Measurements from ENCODE around the gene ZNF277. TPM values are rescaled to one million over a fixed set of nuclear protein-coding genes. Genes with fewer than 3 reads are reported as not detected.
"Not testable (repeated sequence)": the region's sequence is repeated elsewhere in the genome, so short reads cannot be mapped to it uniquely, and the experiment has no call there.

Gene ZNF277
- polyA plus RNA-seq, 1 donor (not counting 4 experiments of a cell fraction or from before 2014, with no cell fraction given) = 20.2 TPM

DNA sequence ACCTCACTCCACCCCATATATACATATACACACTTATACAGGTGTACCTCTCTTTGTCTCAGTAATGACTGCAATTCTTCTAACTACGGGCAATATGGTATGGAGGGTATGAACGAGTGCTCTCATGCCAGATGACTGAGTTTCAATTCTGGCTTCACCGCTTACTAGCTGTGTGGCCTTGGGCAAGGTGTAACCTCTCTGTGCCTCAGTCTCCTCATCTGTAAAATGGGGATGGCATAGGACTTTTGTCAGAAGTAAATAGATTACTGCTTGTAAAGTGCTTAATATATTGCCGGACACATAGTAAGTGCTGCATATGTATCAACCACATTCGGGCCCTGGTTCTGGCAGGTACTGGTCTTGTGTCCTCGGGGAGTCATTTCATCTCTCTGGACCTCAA lies 183.7 kb downstream of the ZNF277 start:
- Histone ChIP-seq H3K9me1 (ENCODE audit: control insufficient read depth, extremely low read depth, insufficient read depth, low read length) (no peaks in the 10 kb centered on the region), H3K4me3 (ENCODE audit: control insufficient read depth in 2 of 3, extremely low read depth in 1 of 3, insufficient read depth in 2 of 3, low read depth in 1 of 3, low read length in 3 of 3) (no peak overlapping the region), H3K4me1 (ENCODE audit: control insufficient read depth, extremely low read depth, insufficient read depth, low read length) (peaks cover 7% of the 10 kb centered on the region), H3K27me3 (ENCODE audit: control insufficient read depth, extremely low read depth, insufficient read depth, low read length) (no peaks in the 10 kb centered on the region), H3K9ac (ENCODE audit: control insufficient read depth, extremely low read depth, insufficient read depth, low read length) (no peak overlapping the region), H4K20me1 (ENCODE audit: control insufficient read depth, extremely low read depth, insufficient read depth, low read length) (no peaks in the 10 kb centered on the region), H3K79me2 (ENCODE audit: control insufficient read depth, insufficient read depth, low read length) (no peaks in the 10 kb centered on the region), H3K4me2 (ENCODE audit: control insufficient read depth, extremely low read depth, insufficient read depth, low read depth, low read length) (no peak overlapping the region), H3K9me3 (ENCODE audit: control insufficient read depth, low read depth, low read length) (no peaks in the 10 kb centered on the region), H2AFZ (ENCODE audit: control insufficient read depth, low read length) (no peak overlapping the region), H3K27ac (ENCODE audit: control insufficient read depth, insufficient read depth, low read length) (no peak overlapping the region), H3K36me3 (ENCODE audit: control insufficient read depth in 2 of 2, extremely low read depth in 1 of 2, insufficient read depth in 2 of 2, low read length in 2 of 2) (no peaks in the 10 kb centered on the region)
- DNase-seq (ENCODE audit: low read depth, low spot score) (no peak), FAIRE-seq (no peak)
- TF ChIP-seq, protein P1, sequence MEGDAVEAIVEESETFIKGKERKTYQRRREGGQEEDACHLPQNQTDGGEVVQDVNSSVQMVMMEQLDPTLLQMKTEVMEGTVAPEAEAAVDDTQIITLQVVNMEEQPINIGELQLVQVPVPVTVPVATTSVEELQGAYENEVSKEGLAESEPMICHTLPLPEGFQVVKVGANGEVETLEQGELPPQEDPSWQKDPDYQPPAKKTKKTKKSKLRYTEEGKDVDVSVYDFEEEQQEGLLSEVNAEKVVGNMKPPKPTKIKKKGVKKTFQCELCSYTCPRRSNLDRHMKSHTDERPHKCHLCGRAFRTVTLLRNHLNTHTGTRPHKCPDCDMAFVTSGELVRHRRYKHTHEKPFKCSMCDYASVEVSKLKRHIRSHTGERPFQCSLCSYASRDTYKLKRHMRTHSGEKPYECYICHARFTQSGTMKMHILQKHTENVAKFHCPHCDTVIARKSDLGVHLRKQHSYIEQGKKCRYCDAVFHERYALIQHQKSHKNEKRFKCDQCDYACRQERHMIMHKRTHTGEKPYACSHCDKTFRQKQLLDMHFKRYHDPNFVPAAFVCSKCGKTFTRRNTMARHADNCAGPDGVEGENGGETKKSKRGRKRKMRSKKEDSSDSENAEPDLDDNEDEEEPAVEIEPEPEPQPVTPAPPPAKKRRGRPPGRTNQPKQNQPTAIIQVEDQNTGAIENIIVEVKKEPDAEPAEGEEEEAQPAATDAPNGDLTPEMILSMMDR (optimal IDR thresholded peaks at IDR 0.05 in 1 of 3, IDR thresholded peaks at IDR 0.05 in 1 of 3, conservative IDR thresholded peaks at IDR 0.05 in 1 of 3; ENCODE audit: extremely low read depth in 1 of 3, insufficient read depth in 2 of 3, low read length in 3 of 3) = no peak
- TF ChIP-seq EZH2 (IDR thresholded peaks at IDR 0.05; ENCODE audit: low read length) = no peak
- dilution Hi-C loops (cut with MboI; ENCODE audit: extremely low pct_ligation_motif_present, low sequenced_read_pairs) = no loop called here

DNA sequence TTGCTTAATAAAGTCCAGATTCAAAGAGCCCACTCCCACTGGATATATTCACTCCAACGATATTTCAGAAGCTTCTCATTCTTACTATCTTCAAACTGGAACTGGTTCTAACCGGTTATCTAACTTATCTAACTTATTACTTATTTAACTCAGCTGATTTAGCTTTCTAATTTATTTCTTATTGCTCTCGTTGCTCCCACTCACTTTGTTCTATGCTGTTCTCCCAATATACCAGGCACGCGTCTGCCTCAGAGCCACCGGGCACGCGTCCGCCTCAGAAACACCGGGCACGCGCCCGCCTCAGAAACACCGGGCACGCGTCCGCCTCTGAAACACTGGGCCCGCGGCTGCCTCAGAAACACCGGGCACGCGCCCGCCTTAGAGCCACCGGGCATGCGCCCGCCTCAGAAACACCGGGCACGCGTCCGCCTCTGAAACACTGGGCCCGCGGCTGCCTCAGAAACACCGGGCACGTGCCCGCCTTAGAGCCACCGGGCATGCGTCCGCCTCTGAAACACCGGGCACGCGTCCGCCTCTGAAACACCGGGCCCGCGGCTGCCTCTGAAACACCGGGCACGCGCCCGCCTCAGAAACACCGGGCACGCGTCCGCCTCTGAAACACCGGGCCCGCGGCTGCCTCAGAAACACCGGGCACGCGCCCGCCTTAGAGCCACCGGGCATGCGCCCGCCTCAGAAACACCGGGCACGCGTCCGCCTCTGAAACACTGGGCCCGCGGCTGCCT lies 184.8 kb downstream of the ZNF277 start:
- H3K9me3 ChIP-seq (ENCODE audit: control insufficient read depth, low read depth, low read length); FAIRE-seq; H3K36me3 ChIP-seq (ENCODE audit: control insufficient read depth in 2 of 2, extremely low read depth in 1 of 2, insufficient read depth in 2 of 2, low read length in 2 of 2); H4K20me1 ChIP-seq (ENCODE audit: control insufficient read depth, extremely low read depth, insufficient read depth, low read length); H3K27me3 ChIP-seq (ENCODE audit: control insufficient read depth, extremely low read depth, insufficient read depth, low read length); H3K9me1 ChIP-seq (ENCODE audit: control insufficient read depth, extremely low read depth, insufficient read depth, low read length); H3K79me2 ChIP-seq (ENCODE audit: control insufficient read depth, insufficient read depth, low read length); H3K27ac ChIP-seq (ENCODE audit: control insufficient read depth, insufficient read depth, low read length); H3K4me1 ChIP-seq (ENCODE audit: control insufficient read depth, extremely low read depth, insufficient read depth, low read length); DNase-seq (ENCODE audit: low read depth, low spot score); dilution Hi-C loops (cut with MboI; ENCODE audit: extremely low pct_ligation_motif_present, low sequenced_read_pairs): not testable (repeated sequence)
- Histone ChIP-seq H3K9ac (ENCODE audit: control insufficient read depth, extremely low read depth, insufficient read depth, low read length) (peak overlapping the region; percentile 72), H3K4me3 (ENCODE audit: control insufficient read depth in 2 of 3, extremely low read depth in 1 of 3, insufficient read depth in 2 of 3, low read depth in 1 of 3, low read length in 3 of 3) (peak overlapping the region; percentile 30 to 51 (median 37)), H3K4me2 (ENCODE audit: control insufficient read depth, extremely low read depth, insufficient read depth, low read depth, low read length) (peak overlapping the region; percentile 90), H2AFZ (ENCODE audit: control insufficient read depth, low read length) (peak overlapping the region; percentile 40)

DNA sequence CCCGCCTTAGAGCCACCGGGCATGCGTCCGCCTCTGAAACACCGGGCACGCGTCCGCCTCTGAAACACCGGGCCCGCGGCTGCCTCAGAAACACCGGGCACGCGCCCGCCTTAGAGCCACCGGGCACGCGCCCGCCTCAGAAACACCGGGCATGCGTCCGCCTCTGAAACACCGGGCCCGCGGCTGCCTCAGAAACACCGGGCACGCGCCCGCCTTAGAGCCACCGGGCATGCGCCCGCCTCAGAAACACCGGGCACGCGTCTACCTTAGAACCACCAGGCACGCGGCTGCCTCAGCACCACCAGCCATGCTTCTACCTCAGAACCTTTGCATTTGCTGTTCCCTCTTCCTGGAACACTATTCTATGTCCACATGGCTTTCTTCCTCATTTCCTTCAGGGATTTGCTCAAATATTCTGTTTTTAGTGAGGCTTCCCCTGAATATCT lies 185.4 kb downstream of the ZNF277 start:
- FAIRE-seq; dilution Hi-C loops (cut with MboI; ENCODE audit: extremely low pct_ligation_motif_present, low sequenced_read_pairs); H3K27me3 ChIP-seq (ENCODE audit: control insufficient read depth, extremely low read depth, insufficient read depth, low read length); H3K36me3 ChIP-seq (ENCODE audit: control insufficient read depth in 2 of 2, extremely low read depth in 1 of 2, insufficient read depth in 2 of 2, low read length in 2 of 2); H3K9me1 ChIP-seq (ENCODE audit: control insufficient read depth, extremely low read depth, insufficient read depth, low read length); H4K20me1 ChIP-seq (ENCODE audit: control insufficient read depth, extremely low read depth, insufficient read depth, low read length); DNase-seq (ENCODE audit: low read depth, low spot score); H3K9me3 ChIP-seq (ENCODE audit: control insufficient read depth, low read depth, low read length); H3K79me2 ChIP-seq (ENCODE audit: control insufficient read depth, insufficient read depth, low read length); H3K4me1 ChIP-seq (ENCODE audit: control insufficient read depth, extremely low read depth, insufficient read depth, low read length): not testable (repeated sequence)
- Histone ChIP-seq H3K4me2 (ENCODE audit: control insufficient read depth, extremely low read depth, insufficient read depth, low read depth, low read length) (peak overlapping the region; percentile 90), H3K9ac (ENCODE audit: control insufficient read depth, extremely low read depth, insufficient read depth, low read length) (peak overlapping the region; percentile 72), H3K27ac (ENCODE audit: control insufficient read depth, insufficient read depth, low read length) (peak overlapping the region; percentile 17), H3K4me3 (ENCODE audit: control insufficient read depth in 2 of 3, extremely low read depth in 1 of 3, insufficient read depth in 2 of 3, low read depth in 1 of 3, low read length in 3 of 3) (peak overlapping the region; percentile 30 to 78 (median 76)), H2AFZ (ENCODE audit: control insufficient read depth, low read length) (peak overlapping the region; percentile 95)

Other genes with a start within 250 kb of the ZNF277 start
- 6.2 to 18.9 TPM (median 13.9 TPM) in 3 replicates for gene DOCK4, start 296 bp upstream of the ZNF277 start, polyA plus RNA-seq
- 21.0 to 38.3 TPM (median 28.6 TPM) in 3 replicates for gene IFRD1, start 243.8 kb downstream of the ZNF277 start, polyA plus RNA-seq